AG04449 (cell line): Measurements from ENCODE around the gene TMEM62.

Experiments
- CTCF ChIA-PET: fragments of 350-600 bp; formaldehyde crosslinking; extraction: SDS; loops from one replicate; lab custom pipeline; 2021; ENCODE audit warnings: antibody characterized with exemption; lab: Yijun Ruan, JAX
- POLR2A ChIA-PET: fragments of 400-600, 350-600 bp; formaldehyde crosslinking; extraction: SDS; loops from one replicate; lab custom pipeline; 2020; ENCODE audit warnings: antibody characterized with exemption, inconsistent platforms; lab: Yijun Ruan, JAX
- DNase-seq: peaks from one replicate; pipeline ENCODE4 v3.0.0-alpha.2; 2010; ENCODE audit warnings: low read depth, low spot score
- H3K4me3 ChIP-seq: 2 replicates; pipeline ENCODE4 v1.5.1; 2011; ENCODE audit warnings: low read depth, mild to moderate bottlenecking, control low read depth, low read length
- CTCF ChIP-seq: IDR thresholded peaks from one replicate; pipeline ENCODE4 v1.5.1; 2011; ENCODE audit warnings: mild to moderate bottlenecking, moderate library complexity, low read length, control low read depth, inconsistent platforms; ENCODE audit not compliant: insufficient read depth; ENCODE audit errors: missing control alignments

TMEM62 gene

GRCh38 chr15:43133430-43134156, at the start of gene TMEM62:
Gene TMEM62, plus strand, starts transcription at chr15:43133586. Its CDS starts 217 bp downstream, at chr15:43133803.
- TF ChIP-seq CTCF = no peak
- H3K4me3 ChIP-seq = peak within 1 kb of the TSS; percentile 69
- no peak for DNase-seq
- ChIA-PET CTCF (no interaction called here), POLR2A (no interaction called here)

GRCh38 chr15:43085921-43086320, 47.5 kb upstream of the TMEM62 start:
- no peak overlapping the region for H3K4me3 ChIP-seq
- CTCF ChIA-PET = interaction anchor here (0.7 kb wide), 1 partner anchor 15 kb away, joined by 3 read pairs; no protein-coding TSS in a partner anchor
- TF ChIP-seq CTCF = no peak

GRCh38 chr15:43086551-43086950, 46.8 kb upstream of the TMEM62 start:
- no peak for DNase-seq
- no peak for TF ChIP-seq CTCF

More at GRCh38 chr15:43085921-43086320, 47.5 kb upstream of the TMEM62 start:
- no peak for DNase-seq
- POLR2A ChIA-PET = no interaction called here

GRCh38 chr15:43091859-43092258, 41.5 kb upstream of the TMEM62 start:
- POLR2A ChIA-PET = no interaction called here
- CTCF ChIA-PET = no interaction called here
- DNase-seq = no peak
- no peak for TF ChIP-seq CTCF
- H3K4me3 ChIP-seq = no peak overlapping the region

More at GRCh38 chr15:43086551-43086950, 46.8 kb upstream of the TMEM62 start:
- no peak overlapping the region for H3K4me3 ChIP-seq
- ChIA-PET CTCF (interaction anchor here (1.3 kb wide), 1 partner anchor 8 kb away, joined by 3 read pairs; no protein-coding TSS in a partner anchor), POLR2A (no interaction called here)

GRCh38 chr15:43093026-43093425, 40.4 kb upstream of the TMEM62 start:
- TF ChIP-seq CTCF = no peak
- ChIA-PET POLR2A (no interaction called here), CTCF (no interaction called here)
- H3K4me3 ChIP-seq = no peak overlapping the region
- peak; percentile 49 for DNase-seq

GRCh38 chr15:43094416-43095030, 38.9 kb upstream of the TMEM62 start:
- no peak for DNase-seq
- POLR2A ChIA-PET = no interaction called here
- CTCF ChIA-PET = no interaction called here
- no peak for TF ChIP-seq CTCF
- no peak overlapping the region for H3K4me3 ChIP-seq
